Adrenal gland (tissue), 5 donors: ENCODE measurements around the gene PRKCZ.

Source experiments
- CTCF ChIP-seq, 6 experiments: fragments of 450-650 bp in 4 of 6; fragments of 200-600 bp in 2 of 6; sonication (generic) in 1 of 6; IDR thresholded peaks; 1 replicate in 5 of 6; 2 replicates in 1 of 6; pipeline versions ENCODE4 v1.5.1 to v1.8.0; 2016 to 2021; ENCODE audit warnings: antibody characterized with exemption in 6 of 6, mild to moderate bottlenecking in 2 of 6, moderate library complexity in 1 of 6
- POLR2A ChIP-seq, 2 donors: fragments of 450-650 bp; IDR thresholded peaks; one replicate each; pipeline ENCODE4 v1.6.1; 2017; ENCODE audit warnings: antibody characterized with exemption in 2 of 2, mild to moderate bottlenecking in 2 of 2, moderate library complexity in 1 of 2
- donor health status: DM: no; HTN: no; CAD: no.

DNA sequence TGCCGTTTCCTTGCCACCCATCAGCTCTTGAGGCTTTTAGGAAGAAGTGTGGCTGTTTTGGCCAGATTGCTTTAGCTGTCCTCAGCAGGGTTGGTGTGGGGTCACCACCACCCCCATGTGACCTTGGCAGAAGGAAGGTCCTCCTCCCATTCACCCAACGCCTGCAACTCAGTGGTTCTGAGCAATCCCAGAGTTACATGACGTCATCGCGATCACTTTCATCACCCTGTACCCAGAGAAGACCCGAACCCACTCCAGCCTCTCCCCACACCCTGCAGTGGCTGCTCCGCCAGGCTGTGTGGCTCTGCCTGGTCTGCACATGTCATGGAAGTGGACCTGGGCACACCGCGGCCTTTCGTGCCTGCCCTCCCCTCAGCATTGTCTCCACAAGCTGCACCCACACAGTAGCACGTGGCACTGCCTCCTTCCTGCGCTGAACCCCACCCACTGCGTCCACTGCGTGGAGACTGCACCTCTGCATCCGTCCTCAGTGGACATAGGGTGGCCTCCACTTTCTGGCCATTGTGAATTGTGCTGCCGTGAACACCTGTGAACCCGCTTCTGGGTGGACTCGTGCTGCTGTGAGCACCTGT, 127.8 kb downstream of the PRKCZ start:
- TF ChIP-seq CTCF (IDR thresholded peaks at IDR 0.05) = no peak
- TF ChIP-seq POLR2A (IDR thresholded peaks at IDR 0.05) = no peak
